GM19463 (cell line): ENCODE results near the gene CEP43.

ENCODE experiments used
- ATAC-seq: cut with Tn5 transposase; IDR thresholded peaks from one replicate; pipeline ENCODE4 v1.9.1; 2021; ENCODE audit warnings: mild to moderate bottlenecking, moderate library complexity; ENCODE audit not compliant: unreplicated experiment

CEP43 gene, protein sequence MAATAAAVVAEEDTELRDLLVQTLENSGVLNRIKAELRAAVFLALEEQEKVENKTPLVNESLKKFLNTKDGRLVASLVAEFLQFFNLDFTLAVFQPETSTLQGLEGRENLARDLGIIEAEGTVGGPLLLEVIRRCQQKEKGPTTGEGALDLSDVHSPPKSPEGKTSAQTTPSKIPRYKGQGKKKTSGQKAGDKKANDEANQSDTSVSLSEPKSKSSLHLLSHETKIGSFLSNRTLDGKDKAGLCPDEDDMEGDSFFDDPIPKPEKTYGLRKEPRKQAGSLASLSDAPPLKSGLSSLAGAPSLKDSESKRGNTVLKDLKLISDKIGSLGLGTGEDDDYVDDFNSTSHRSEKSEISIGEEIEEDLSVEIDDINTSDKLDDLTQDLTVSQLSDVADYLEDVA

DNA sequence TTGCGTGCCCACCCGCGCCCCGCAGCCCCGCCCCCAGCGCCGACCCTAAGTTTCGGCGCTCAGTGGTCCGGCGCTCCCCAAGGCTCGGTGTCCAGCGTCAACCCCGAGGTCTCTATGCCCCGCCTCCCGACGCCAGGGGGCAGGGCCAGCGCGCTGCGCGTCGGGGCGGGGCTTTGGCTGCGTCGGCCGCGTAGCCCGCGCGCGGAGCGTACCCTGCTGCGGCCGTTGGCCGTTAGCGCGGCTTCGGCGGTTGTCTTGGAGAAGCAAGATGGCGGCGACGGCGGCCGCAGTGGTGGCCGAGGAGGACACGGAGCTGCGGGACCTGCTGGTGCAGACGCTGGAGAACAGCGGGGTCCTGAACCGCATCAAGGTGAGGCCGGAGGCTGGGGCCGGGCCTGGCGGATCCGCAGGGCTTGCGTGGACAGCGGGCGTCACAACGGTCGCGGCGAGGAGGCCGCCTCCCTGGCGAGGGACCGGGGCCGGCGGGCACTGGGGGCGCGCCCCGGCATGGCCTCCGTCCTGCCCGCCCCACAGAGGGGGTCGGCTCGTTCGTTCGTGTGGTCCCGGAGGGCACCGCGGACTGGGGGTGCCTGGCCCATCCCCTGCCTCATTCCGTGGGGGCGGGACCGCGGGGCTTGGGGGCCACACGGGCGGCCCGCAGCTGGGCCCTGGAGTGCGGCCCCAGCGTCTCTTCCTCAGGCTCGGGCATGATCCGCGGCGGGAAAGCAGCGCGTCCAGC, at the start of gene CEP43:
Gene CEP43, plus strand, starts transcription at position 253 of the 739 bp plus-strand sequence. Its CDS starts 16 bp downstream, at position 269.
- peak; percentile 89 for ATAC-seq

DNA sequence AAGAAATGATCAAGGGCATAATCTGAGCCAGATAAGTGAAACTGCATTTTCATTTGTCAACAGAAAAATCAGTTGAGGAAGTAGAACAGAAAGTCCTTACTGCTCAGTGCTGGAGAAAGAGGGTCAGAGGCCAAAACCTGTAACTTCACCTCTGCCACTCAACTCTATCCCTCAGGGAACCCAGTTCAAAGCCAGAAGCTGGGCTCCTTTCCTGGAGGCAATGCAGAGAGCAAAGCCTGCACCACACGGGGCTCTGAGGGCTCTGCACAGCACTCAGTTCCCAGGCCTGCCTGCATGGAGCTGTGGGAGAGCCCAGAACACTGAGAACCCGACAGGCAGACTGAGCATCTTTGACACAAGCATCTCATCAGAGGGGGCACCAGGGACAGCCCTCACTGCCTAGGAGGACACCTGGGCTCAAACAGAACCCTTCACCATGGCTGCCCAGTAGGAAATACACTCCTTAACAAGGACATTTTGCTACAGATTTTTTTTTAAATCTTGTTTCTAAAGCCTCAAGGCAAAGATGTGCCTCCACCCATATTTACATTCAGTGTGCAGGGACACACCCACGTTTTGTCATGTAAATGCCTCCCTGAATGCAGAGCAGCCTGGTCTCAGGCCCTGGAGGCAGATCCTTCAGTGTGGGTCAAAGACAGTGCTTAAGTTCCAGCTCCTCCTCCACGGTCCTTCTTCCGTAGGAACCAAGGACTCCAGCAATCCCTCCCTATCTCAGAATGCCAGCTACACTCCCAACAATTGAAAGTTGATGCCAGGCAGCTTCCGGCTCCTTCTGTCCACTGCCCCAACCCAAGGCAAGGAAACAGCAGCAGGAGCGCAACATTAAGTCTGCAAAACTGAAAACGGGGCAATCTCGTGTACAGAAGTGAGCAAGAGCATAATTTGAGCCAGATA, 49.4 kb upstream of the CEP43 start:
- ATAC-seq: no peak

DNA sequence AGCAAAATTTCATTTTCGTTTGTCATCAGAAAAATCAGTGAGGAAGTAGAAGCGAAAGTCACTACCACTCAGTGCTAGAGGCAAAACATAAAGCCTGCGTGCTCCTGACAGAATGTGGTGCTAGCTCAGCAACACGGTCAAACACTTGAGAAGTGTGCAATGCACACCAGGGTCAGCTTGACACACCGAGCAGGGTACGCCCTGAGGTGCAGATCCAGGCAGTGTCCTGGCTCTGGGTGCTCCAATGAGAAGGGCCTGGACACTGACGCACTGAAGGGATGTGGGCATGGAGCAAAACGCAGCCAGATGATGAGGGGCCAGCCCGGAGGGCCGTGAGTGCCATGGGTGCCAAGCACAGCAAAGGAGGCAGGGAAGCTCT, 48.8 kb upstream of the CEP43 start:
- ATAC-seq: peak; percentile 27

DNA sequence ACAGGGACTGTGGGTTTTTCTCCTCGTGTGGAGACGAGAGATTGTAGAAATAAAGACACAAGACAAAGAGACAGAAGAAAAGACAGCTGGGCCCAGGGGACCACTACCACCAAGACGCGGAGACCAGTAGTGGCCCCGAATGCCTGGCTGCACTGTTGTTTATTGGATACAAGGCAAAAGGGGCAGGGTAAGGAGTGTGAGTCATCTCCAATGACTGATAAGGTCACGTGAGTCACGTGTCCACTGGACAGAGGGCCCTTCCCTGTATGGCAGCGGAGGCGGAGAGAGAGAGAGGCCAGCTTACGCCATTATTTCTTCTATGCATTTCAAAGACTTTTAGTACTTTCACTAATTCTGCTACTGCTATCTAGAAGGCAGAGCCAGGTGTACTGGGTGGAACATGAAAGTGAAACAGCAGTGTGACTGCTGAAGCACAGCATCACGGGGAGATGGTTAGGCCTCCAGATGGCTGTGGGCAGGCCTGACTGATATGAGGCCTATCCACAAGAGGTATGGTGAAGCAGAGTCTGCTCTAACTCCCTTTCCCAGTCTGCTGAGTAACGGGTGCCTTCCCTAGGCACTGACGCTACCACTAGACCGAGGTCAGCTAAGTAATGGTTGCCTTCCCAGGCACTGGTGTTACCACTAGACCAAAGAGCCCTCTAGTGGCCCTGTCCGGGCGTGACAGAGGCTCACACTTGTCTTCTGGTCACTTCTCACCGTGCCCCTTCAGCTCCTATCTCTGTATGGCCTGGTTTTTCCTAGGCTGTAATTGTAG, 48.1 kb upstream of the CEP43 start:
- ATAC-seq: peak; percentile 89

DNA sequence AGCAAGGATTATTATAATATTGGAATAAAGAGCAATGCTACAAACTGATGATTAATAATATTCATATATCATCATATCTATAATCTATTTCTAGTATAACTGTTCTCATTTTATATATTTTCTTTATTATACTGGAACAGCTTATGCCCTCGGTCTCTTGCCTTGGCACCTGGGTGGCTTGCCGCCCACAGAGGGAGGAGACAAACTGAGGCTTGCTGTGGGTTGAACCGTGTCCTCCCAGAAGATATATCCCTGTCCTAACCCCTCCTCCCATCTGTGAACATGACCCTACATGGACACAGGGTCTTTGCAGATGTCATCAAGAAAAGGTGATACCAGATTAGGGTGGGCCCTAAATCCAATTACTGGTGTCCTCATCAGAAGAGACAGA, 47.5 kb upstream of the CEP43 start:
- ATAC-seq: no peak

DNA sequence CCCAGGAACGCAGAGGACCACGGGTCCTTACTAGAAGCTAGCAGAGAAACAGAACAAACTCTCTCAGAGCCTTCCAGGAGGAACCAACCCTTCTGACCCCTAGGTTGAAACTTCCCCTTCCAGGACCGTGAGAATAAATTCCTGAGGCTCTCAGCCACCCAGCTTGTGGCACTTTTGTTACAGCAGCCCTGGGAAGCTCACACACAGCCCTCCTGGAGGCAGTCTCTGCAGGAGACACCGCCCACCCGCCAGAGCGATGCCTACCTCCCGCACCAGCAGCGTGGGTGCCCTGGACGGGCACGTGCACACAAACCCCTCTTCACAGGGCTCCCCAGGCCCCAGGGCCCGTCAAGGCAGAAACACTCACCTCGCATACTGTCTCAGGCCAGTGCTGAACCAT, 47.1 kb upstream of the CEP43 start:
- ATAC-seq: no peak

DNA sequence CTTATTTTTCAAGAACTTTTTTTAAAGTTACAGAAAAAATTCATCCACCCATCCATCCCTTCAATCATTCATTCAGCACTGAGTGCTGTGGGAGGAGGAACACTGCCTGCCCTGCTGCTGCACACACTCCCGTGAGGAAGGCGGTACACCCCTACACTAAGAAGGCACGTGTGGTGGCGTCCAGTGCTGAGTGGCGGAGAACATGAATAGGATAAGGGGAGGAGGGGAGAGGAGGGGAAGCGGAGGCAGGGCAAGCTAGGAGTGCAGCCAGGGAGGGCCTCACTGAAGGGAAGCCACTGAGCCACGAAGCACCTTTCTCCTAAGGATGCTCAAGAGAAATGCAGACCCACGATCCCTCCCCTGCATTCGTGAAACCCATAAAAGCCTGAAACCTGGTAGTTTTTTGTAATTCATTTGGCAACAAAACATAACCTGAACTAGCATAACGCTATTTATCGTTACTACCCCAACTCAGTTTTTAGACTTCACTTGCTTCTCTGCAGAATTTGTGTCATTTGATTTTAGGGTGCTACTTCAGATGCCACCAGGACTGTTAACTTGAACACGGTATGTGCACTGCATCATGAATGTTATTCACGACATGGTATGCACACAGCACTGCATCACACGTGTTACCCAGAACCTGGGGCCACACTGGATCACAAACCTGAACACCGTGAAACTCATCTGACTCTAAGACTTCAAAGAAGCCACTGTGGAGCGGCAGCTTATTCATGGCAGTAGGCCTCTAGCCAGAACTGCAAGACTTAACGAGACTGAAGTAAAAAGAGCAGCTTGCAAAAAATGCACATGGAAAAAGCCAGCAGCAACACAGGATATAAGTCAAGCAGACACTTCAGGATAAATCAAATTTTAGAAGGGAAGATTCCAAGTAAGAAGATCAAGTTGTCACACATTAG, 46.4 kb upstream of the CEP43 start:
- no peak for ATAC-seq

DNA sequence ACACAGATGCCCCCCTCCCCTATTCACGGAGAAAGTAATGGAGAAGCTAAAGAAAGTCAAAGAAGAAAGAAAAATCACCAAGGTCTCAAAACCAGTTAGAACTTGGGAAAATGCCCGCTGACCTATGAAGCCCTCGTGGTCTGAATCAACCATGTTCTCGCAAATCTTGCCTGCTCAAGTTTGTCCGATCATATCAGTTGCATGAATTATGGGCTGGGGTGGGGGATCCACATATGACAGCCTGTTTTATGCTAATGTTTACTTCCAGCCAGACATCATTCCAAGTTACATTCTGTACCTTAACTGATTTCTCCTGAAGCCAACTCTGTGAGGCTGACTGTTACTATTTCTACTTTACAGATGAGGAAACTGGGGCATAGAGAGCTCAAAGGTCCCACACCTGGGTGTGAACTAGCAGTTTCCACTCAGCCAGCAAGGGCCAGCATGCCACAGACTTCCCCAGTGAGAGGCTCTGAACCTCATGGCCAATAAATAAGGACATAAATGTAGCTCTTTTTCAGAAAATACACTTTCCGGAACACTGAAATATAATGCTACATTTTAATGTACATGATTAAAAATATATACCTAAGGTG, 45.0 kb upstream of the CEP43 start:
- ATAC-seq: no peak

DNA sequence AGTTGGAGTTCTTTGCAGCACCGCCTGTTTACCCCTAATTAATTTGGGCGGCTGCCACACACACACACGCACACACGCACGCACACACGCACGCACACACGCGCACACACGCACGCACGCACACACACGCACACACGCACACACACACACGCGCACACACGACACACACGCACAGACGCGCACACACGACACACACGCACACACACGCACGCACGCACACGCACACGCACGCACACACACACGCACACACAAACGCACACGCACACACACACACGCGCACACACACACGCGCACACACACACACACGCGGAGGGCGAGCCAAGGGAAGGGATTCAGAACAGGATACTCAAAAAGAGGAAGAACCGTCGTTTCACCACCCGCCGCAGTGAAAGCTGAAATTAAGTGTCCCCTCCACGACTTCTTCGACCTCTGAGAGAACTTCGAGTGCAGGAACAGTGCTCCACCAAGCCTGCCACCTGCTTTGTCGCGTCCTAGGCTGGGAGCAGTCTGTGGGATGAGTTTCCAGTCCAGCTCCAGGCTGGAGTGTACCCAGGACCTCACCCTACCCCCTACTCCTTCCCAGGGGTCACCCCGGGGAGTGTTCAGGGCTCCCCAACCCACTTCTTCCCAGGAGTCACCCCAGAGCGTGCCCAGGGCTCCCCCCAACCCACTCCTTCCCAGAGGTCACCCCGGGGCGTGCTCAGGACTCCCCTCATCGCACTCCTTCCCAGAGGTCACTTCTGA, 43.9 kb upstream of the CEP43 start:
- ATAC-seq: no peak

DNA sequence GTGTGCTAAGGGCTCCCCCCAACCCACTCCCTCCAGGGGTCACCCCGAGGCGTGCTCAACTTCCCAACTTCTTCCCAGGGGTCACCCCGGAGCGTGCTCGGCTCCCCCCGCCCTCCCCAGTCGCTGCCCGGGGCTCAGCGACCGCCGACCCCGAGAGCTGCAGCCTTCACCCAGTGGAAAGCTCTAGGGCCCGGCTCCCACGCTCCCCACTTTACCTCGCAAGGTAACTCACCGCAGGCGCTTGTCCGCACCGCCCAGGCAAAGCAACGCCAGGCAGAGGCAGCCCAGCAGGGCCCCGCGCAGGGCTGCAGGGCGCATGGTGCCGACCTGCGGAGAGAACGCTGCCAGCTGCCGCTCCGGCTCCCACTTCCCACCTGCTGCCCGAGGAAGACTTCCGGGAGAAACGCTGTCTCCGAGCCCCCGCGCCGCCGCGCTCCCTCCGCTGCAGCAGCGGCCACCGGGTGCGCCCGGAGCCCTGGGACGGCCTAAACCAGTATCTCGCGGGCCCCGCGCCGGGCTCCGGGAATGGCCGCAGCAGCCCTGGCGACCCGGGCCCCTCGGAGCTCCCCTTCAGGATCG, 43.2 kb upstream of the CEP43 start:
- ATAC-seq: peak; percentile 3

DNA sequence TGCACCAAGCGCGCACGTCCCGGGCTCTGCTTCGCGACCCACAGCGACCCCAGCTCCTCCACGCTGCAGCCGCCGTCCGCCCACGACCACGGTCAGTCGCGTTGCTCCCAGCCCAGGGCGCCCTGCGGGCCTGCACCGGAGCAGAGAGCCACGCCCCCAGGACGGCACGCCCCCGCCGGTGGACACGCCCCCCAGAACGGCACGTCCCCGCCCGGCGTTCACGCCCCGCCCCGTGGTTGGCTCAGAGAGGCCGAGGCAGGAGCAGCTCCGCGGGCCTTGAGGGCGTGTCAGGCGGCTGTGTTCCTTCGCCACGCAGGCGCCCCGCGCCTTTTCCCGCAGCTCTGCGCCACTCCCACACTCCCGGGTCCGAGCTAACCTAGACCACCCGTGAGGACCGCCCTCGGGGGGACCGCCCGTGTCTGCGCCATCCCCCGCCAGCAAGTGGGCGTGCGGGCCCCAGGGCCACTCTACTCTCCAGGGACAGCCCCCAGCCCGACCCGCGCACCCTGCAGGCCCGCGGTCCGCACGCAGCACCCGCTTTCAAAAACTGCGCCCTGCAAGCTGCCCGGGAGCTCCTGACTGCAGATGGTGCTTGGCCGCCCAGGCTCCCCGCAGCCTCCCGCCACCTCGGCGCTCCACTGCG, 42.6 kb upstream of the CEP43 start, which contains the start of gene RNASET2:
Gene RNASET2, minus strand, starts transcription at position 107 of the 643 bp plus-strand sequence. CDS start 368 bp downstream, outside the sequence.
- peak; percentile 56 for ATAC-seq

DNA sequence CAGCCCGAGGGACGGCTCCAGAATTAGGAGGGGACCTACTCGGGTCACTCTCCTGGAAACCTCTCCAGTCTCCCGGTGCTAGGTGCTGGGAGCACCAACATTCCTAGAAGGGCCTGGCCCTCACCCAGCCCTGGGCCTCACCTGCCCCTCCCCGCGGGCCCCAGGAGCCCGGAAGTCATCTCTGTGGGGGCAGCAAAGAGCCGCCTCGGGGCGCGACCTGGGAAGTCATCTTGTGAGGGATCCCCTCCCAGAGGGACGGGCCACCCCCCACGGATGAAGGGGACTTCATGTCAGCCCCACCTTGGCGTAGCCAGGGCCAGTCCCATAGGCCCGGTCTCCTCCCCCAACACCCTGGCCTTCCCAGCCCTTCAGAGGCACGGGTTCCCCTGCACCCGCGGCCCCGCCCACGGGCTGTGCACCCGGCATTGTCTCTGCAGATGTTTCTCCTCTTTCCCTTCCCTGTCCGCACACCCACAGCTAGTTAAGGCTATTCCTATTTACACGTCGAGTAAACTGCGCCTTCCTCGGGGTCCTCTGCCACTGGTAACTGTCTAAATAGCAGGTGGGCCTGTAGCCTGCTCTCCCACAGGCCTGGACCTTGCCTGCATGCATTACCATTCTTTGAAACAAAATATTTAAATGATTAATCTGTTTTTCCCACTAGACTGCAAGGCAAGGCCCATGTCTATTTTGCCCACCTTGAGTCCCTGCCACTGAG, 42.0 kb upstream of the CEP43 start:
- peak; percentile 46 for ATAC-seq

DNA sequence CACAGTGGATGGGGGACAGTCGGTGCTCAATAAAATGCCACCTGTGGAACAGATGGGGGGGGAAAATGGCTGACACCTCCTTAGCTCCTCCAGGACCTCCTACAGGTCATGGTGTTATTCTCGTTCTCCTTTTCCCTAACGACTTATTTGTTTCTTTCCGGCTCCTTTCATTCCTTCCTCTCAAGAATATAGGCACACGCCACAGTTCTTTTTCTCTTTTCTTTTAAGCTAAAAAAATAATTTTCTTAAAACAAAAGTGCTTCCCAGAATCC, 41.5 kb upstream of the CEP43 start:
- ATAC-seq: no peak

DNA sequence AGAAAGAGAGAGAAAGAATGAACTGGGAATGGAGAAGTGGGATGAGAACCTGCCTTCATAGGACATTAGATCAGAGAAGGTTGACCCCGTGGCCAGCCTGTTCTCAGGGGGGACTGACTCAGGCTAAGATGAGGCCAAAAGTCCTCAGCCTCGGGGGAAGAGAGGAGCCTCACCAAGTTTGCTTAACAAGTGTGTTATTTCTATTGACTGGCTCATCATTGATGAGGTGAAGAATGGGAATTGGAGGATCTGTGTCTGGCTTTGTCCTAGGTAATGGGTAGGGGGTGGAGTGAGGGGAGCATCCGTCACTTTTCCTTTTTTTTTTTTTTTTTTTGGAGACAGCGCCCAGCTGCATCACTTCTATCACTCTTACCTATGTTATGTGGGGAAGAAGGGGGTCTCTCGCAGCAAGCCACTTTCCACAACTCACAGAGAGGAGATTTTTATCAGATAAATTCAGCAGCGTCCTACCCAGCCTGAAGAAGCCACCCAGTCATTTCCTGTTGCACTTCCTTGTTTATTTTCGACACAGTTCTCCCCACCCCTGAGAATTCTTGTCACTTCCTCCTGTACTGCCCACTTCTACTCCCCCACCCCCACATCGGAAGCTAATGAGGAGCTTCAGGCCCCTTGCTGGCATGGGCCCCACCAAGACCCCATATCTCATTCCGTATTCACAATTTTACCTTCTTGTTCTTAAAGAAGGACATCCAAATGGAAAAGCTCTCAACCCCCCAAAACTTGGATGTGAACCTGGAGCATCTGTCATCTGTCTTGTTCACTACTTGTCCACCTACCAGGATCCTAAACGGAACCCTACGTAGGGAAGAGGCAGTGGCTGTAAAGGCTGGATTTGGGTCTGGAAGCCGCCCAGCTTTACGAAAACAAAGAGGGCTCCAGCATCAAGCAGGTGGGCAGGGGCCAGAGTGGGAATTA, 40.0 kb upstream of the CEP43 start:
- ATAC-seq: no peak

DNA sequence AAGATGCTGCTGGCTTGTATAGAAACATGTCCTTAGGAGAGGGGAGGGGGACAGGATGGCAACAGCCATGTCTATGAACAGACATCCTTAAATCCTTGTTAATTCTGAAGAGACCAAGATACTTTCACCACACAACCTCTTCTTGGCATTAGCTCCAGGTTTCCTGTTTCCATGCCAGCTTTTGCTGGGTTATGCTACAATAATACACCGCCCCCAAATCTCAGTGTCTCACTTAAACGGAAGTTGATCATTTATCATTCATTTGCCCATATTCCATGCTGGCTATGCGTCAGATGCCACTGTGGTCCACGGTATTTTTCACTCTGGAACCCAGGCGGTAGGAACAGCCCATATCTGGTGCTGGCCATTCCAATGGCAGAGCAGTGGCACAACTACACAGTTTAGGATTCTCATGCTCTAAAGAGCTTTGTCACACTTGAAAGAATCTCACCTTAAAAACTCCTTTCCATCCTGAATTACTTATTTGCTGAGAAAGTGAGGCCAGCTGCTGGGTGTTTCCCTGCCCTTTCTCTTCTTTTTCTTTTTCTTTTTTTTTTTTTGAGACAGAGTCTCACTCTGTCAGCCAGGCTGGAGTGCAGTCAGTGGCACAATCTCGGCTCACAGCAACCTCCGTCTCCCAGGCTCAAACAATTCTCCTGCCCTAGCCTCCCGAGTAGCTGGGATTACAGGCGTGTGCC, 39.1 kb upstream of the CEP43 start:
- ATAC-seq: no peak
